Measurements from ENCODE around the gene MAML2.

GRCh38 chr11:96033599-96033998 lies 309.4 kb downstream of the MAML2 start:
- TF ChIP-seq SMC3 (IDR thresholded peaks at IDR 0.05; ENCODE audit: low read depth, low read length) (no peak), CTCF (IDR thresholded peaks at IDR 0.05) (no peak), POLR2AphosphoS5 (IDR thresholded peaks at IDR 0.05; ENCODE audit: low read depth, low read length) (no peak), EP300 (IDR thresholded peaks at IDR 0.05; ENCODE audit: borderline replicate concordance in 1 of 2, low read depth in 1 of 2, low read length in 1 of 2) (no peak), GATA2 (CRISPR knock-in tag; IDR thresholded peaks at IDR 0.05) (no peak), MXI1 (IDR thresholded peaks at IDR 0.05; ENCODE audit: low read depth, low read length) (no peak)

All from SK-N-SH (cell line).